Measurements from ENCODE around the gene C19orf25.
"Not testable (repeated sequence)": the region's sequence is repeated elsewhere in the genome, so short reads cannot be mapped to it uniquely, and the experiment has no call there.

The C19orf25 gene

GRCh38 chr19:1511318-1512317 is 32.6 kb upstream of the C19orf25 start:
- no peak for FAIRE-seq

- no peak for FAIRE-seq
These were observed 31.8 kb upstream of the C19orf25 start for GRCh38 chr19:1510807-1511206.

- FAIRE-seq, result no peak
These were observed 31.4 kb upstream of the C19orf25 start for GRCh38 chr19:1510442-1510806.

- peak; percentile 19 for FAIRE-seq
These were observed 30.8 kb upstream of the C19orf25 start for GRCh38 chr19:1509602-1510441.

GRCh38 chr19:1508507-1508856 is 29.5 kb upstream of the C19orf25 start:
- FAIRE-seq, result no peak

- peak; percentile 96 for FAIRE-seq
These were observed 28.9 kb upstream of the C19orf25 start for GRCh38 chr19:1507763-1508506.

GRCh38 chr19:1507192-1507660 is 28.2 kb upstream of the C19orf25 start:
- FAIRE-seq, result no peak

GRCh38 chr19:1505991-1506881 is 27.2 kb upstream of the C19orf25 start:
- FAIRE-seq, result no peak

- FAIRE-seq, result no peak
These were observed 26.0 kb upstream of the C19orf25 start for GRCh38 chr19:1505012-1505411.

GRCh38 chr19:1503925-1504773 is 25.1 kb upstream of the C19orf25 start:
- FAIRE-seq, result no peak

- FAIRE-seq, result no peak
These were observed 24.3 kb upstream of the C19orf25 start for GRCh38 chr19:1503089-1503924.

GRCh38 chr19:1502433-1503088 is 23.5 kb upstream of the C19orf25 start:
- FAIRE-seq, result no peak

GRCh38 chr19:1501200-1501595 is 22.2 kb upstream of the C19orf25 start:
- FAIRE-seq, result no peak

GRCh38 chr19:1499231-1499630 is 20.2 kb upstream of the C19orf25 start:
- not testable (repeated sequence) for FAIRE-seq

- no peak for FAIRE-seq
These were observed 18.7 kb upstream of the C19orf25 start for GRCh38 chr19:1497578-1498235.

GRCh38 chr19:1496714-1497577 is 17.9 kb upstream of the C19orf25 start:
- no peak for FAIRE-seq

- no peak for FAIRE-seq
These were observed 17.0 kb upstream of the C19orf25 start for GRCh38 chr19:1495799-1496713.

Data from G401.6 (cell line).